Bronchial epithelial cell (primary cell): ENCODE results near the gene CSTF1. TPM values are rescaled to one million over a fixed set of nuclear protein-coding genes. Genes with fewer than 3 reads are reported as not detected.

Source experiments
- DNase-seq: peaks from one replicate; pipeline ENCODE4 v3.0.0-alpha.2; 2010; ENCODE audit warnings: low read depth
- FAIRE-seq: peaks from 2 replicates; lab custom pipeline; 2011; peaks lifted over from hg19 to GRCh38; lab: Jason Lieb, UNC
- H3K27me3 ChIP-seq: 2 replicates; pipeline ENCODE4 v1.5.1; 2011; ENCODE audit warnings: low read length; ENCODE audit not compliant: control insufficient read depth, insufficient read depth
- H3K36me3 ChIP-seq: 2 replicates; pipeline ENCODE4 v1.5.1; 2011; ENCODE audit warnings: low read length; ENCODE audit not compliant: control insufficient read depth, insufficient read depth
- H3K4me3 ChIP-seq: 2 replicates; pipeline ENCODE4 v1.5.1; 2011; ENCODE audit warnings: mild to moderate bottlenecking, low read depth, low read length, control low read depth
- total RNA-seq: library from RNA; depleted of rRNA; stranded (reverse); fragments of >200 nt; gene quantifications from 2 replicates; pipeline ENCODE4 v1.2.1, GENCODE V29; 2014
- TF ChIP-seq, protein P1 (sequence below): IDR thresholded peaks from 2 replicates; pipeline ENCODE4 v1.5.1; 2011; ENCODE audit warnings: mild to moderate bottlenecking, moderate library complexity, low read length, control low read depth, inconsistent platforms; ENCODE audit not compliant: insufficient read depth, severe bottlenecking

Gene CSTF1
- total RNA-seq, 1 donor from 2014 or later, result 21.9 TPM

DNA sequence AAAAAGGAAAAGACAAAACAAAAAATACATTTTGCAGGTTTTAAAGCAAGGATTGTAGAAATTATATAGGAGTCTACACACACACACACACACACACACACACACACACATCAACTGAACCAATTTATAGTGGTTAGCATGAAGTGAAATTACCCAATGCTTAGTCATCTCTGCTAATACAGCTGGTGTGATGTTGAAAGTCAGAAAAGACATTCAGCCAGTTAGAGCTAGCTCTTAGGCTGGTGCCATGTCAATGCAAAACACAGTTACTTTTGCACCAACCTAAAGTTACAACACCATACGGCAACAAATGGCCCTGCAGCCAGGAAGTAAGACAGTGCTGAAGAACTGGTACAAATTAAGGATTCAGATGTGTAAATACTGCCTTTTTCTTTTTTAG is 18.5 kb upstream of the CSTF1 start:
- DNase-seq (peak; percentile 96), FAIRE-seq (no peak)
- H3K4me3 ChIP-seq, result no peak overlapping the region
- TF ChIP-seq, protein P1, sequence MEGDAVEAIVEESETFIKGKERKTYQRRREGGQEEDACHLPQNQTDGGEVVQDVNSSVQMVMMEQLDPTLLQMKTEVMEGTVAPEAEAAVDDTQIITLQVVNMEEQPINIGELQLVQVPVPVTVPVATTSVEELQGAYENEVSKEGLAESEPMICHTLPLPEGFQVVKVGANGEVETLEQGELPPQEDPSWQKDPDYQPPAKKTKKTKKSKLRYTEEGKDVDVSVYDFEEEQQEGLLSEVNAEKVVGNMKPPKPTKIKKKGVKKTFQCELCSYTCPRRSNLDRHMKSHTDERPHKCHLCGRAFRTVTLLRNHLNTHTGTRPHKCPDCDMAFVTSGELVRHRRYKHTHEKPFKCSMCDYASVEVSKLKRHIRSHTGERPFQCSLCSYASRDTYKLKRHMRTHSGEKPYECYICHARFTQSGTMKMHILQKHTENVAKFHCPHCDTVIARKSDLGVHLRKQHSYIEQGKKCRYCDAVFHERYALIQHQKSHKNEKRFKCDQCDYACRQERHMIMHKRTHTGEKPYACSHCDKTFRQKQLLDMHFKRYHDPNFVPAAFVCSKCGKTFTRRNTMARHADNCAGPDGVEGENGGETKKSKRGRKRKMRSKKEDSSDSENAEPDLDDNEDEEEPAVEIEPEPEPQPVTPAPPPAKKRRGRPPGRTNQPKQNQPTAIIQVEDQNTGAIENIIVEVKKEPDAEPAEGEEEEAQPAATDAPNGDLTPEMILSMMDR, result no peak
- no peaks in the 10 kb centered on the region for H3K27me3 ChIP-seq
- H3K36me3 ChIP-seq, result peaks cover 3% of the 10 kb centered on the region

DNA sequence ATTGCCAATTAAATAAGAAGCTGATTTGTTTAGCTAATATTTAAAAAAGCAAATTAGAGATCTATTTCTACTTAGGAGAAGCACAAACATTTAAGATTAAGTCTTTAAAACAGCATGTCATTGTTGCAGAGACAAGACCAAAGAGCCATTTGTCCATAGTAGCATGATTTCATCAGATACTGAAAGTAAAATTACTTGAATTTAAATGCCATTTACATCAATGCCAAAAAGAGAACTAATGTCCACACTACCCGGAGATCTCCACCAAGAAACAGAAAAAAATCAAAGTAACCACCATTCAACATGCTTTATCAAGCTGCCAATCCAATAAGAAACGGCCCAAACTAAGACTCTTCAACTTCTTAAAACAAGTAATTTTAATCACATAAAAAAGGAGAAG is 16.1 kb upstream of the CSTF1 start:
- H3K36me3 ChIP-seq, result peaks cover 5% of the 10 kb centered on the region
- no peak for DNase-seq
- TF ChIP-seq, protein P1, result no peak
- H3K4me3 ChIP-seq, result no peak overlapping the region
- FAIRE-seq, result no peak
- no peaks in the 10 kb centered on the region for H3K27me3 ChIP-seq

DNA sequence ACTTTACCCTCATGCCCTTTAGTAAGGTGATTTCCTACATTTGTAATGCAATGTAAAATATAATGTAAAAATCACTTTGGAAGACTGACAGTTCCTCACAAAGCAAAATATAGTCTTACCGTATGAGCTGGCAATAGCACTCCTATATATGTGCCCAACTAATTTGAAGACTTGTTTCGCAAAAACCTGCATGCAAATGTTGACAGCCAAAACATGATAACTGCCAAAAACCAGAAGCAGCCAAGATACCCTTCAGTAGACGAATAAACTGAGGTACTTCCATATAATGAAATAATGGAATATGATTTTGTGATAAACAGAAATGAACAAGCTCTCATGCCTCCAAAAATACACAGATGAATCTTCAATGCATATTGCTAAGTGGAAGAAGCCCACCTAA is 14.1 kb upstream of the CSTF1 start:
- Histone ChIP-seq H3K4me3 (no peak overlapping the region), H3K27me3 (no peaks in the 10 kb centered on the region), H3K36me3 (peaks cover 6% of the 10 kb centered on the region)
- DNase-seq (no peak), FAIRE-seq (no peak)
- TF ChIP-seq, protein P1, result no peak

DNA sequence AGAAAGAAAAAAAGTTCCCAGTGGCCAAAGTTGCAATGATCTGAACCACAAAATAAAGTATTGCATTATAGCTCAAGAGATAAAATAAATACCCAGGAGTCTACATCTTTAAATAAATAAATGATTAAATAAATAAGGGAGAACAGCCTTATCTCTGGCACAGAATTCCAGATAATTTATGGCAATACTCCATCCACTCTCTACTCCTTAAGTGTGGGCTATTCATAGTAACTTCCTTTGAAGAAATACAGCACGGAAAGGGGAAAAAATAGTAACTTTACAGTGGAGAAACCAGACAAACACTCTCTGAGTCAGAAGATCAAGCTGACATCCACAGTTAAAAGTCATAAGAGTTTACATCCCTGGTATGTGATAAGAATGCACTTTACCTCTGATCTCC is 12.1 kb upstream of the CSTF1 start:
- TF ChIP-seq, protein P1, result no peak
- FAIRE-seq, result no peak
- Histone ChIP-seq H3K27me3 (no peaks in the 10 kb centered on the region), H3K4me3 (no peak overlapping the region), H3K36me3 (peaks cover 6% of the 10 kb centered on the region)
- DNase-seq, result no peak

DNA sequence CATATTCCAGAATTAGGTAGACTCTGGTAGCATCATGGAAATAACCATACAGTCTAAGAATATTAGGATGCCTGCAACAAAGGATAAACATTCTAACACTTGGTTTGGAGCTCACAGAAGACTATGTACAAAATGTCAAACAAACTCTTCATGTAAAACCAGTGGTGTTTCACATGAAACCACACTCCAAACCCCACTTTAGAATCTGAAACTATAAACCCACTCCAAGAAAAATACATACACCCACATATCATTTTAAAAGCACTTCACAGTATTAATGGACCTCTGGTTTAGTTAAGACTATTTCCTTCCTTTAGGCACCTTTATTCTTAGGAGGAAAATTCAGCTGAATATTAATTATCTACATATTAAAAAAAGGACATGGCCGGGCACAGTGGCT is 10.9 kb upstream of the CSTF1 start:
- no peak for FAIRE-seq
- no peaks in the 10 kb centered on the region for H3K27me3 ChIP-seq
- no peak for DNase-seq
- TF ChIP-seq, protein P1, result no peak
- no peak overlapping the region for H3K4me3 ChIP-seq
- H3K36me3 ChIP-seq, result peaks cover 6% of the 10 kb centered on the region

DNA sequence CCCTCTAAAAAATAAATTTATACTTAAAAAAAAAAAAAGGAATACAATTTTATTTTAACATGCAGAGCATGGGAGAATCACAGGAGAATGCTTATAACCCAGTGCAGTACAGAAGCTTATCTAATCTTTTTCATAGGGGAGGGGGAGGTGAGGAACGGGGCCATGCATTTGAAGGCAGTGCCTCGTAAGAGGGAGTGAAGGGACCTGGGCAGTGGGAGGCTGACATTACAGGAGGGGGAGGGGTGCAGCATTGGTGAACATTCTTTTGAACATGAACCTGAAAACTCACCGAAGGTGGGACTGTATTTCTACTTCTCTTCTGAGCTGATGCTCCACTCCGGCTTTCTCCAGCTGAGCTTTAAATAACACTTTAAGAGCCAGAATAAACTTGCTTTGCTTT is 9.7 kb upstream of the CSTF1 start:
- FAIRE-seq, result no peak
- Histone ChIP-seq H3K36me3 (peaks cover 6% of the 10 kb centered on the region), H3K27me3 (no peaks in the 10 kb centered on the region), H3K4me3 (no peak overlapping the region)
- DNase-seq, result no peak
- TF ChIP-seq, protein P1, result no peak
